Mesenchymal stem cell (in vitro differentiated cells and primary cell): ENCODE data around the gene DMAP1.

Source experiments
- DNase-seq: peaks from one replicate; pipeline ENCODE4 v3.0.0-alpha.2; 2013
- H2AFZ ChIP-seq: one replicate; pipeline ENCODE4 v1.6.1; 2013; ENCODE audit warnings: low read depth, mild to moderate bottlenecking, control low read depth, inconsistent platforms, low read length, moderate library complexity
- H2AK5ac ChIP-seq: 2 replicates; pipeline ENCODE4 v1.6.1; 2013; ENCODE audit warnings: low read length, moderate library complexity, mild to moderate bottlenecking, inconsistent platforms; ENCODE audit not compliant: severe bottlenecking
- H2BK120ac ChIP-seq: one replicate; pipeline ENCODE4 v1.6.1; 2013; ENCODE audit warnings: low read depth, mild to moderate bottlenecking, inconsistent platforms, low read length, moderate library complexity
- H2BK12ac ChIP-seq, 2 experiments: one replicate each; pipeline ENCODE4 v1.6.1; 2013; ENCODE audit warnings: inconsistent platforms in 2 of 2, low read length in 2 of 2, mild to moderate bottlenecking in 2 of 2, moderate library complexity in 2 of 2, control low read depth in 1 of 2
- H2BK15ac ChIP-seq: one replicate; pipeline ENCODE4 v1.6.1; 2013; ENCODE audit warnings: mild to moderate bottlenecking, low read depth, inconsistent platforms; ENCODE audit not compliant: poor library complexity, severe bottlenecking
- H2BK5ac ChIP-seq: 2 replicates; pipeline ENCODE4 v1.6.1; 2013; ENCODE audit warnings: low read depth, mild to moderate bottlenecking, low read length, control low read depth, inconsistent platforms; ENCODE audit not compliant: poor library complexity, severe bottlenecking
- H3K14ac ChIP-seq, 2 experiments: one replicate each; pipeline ENCODE4 v1.6.1; 2013; ENCODE audit warnings: inconsistent platforms in 2 of 2, low read length in 2 of 2, control low read depth in 1 of 2, mild to moderate bottlenecking in 1 of 2, moderate library complexity in 1 of 2
- H3K18ac ChIP-seq, 2 experiments: one replicate each; pipeline ENCODE4 v1.6.1; 2013; ENCODE audit warnings: inconsistent platforms in 2 of 2, low read length in 2 of 2, control low read depth in 1 of 2, low read depth in 1 of 2, mild to moderate bottlenecking in 1 of 2
- H3K23ac ChIP-seq, 2 experiments: one replicate each; pipeline ENCODE4 v1.6.1; 2013; ENCODE audit warnings: inconsistent platforms in 2 of 2, low read length in 2 of 2, mild to moderate bottlenecking in 2 of 2, moderate library complexity in 2 of 2, control low read depth in 1 of 2
- H3K27ac ChIP-seq: 2 replicates; pipeline ENCODE4 v1.5.1; 2013; ENCODE audit warnings: mild to moderate bottlenecking, moderate library complexity, low read length, control low read depth, inconsistent platforms; ENCODE audit not compliant: poor library complexity, severe bottlenecking
- H3K27me3 ChIP-seq, 2 experiments: 2 replicates each; pipeline versions ENCODE4 v1.6.1 to v1.7.0; 2013; ENCODE audit warnings: low read length in 2 of 2, mild to moderate bottlenecking in 2 of 2, moderate library complexity in 2 of 2, control low read depth in 1 of 2, inconsistent platforms in 1 of 2; ENCODE audit not compliant: control insufficient read depth in 1 of 2, insufficient read depth in 1 of 2
- H3K36me3 ChIP-seq, 2 experiments: 2 replicates each; pipeline versions ENCODE4 v1.6.1 to v1.7.0; 2013; ENCODE audit warnings: low read length in 2 of 2, control low read depth in 1 of 2, inconsistent platforms in 1 of 2, low read depth in 1 of 2, mild to moderate bottlenecking in 1 of 2; ENCODE audit not compliant: insufficient read depth in 2 of 2, control insufficient read depth in 1 of 2
- H3K4ac ChIP-seq, 2 experiments: one replicate each; pipeline ENCODE4 v1.6.1; 2013; ENCODE audit warnings: inconsistent platforms in 2 of 2, low read length in 2 of 2, mild to moderate bottlenecking in 2 of 2, moderate library complexity in 2 of 2, control low read depth in 1 of 2, low read depth in 1 of 2
- H3K4me1 ChIP-seq: 2 replicates; pipeline ENCODE4 v1.6.1; 2013; ENCODE audit warnings: low read depth, low read length, control low read depth; ENCODE audit not compliant: control insufficient read depth, insufficient read depth
- H3K4me2 ChIP-seq: 2 replicates; pipeline ENCODE4 v1.6.1; 2013; ENCODE audit warnings: low read length, mild to moderate bottlenecking, inconsistent platforms; ENCODE audit not compliant: poor library complexity, severe bottlenecking
- H3K4me3 ChIP-seq, 2 experiments: 2 replicates each; pipeline versions ENCODE4 v1.5.1 to v1.7.0; 2013; ENCODE audit warnings: low read length in 2 of 2, mild to moderate bottlenecking in 2 of 2, control low read depth in 1 of 2, low read depth in 1 of 2; ENCODE audit not compliant: insufficient read depth in 1 of 2
- H3K79me1 ChIP-seq: replicated peaks from 2 replicates; pipeline ENCODE4 v1.6.1; 2013; ENCODE audit warnings: mild to moderate bottlenecking, control low read depth, low read length, inconsistent platforms; ENCODE audit not compliant: poor library complexity, severe bottlenecking
- H3K9ac ChIP-seq: 2 replicates; pipeline ENCODE4 v1.7.0; 2013; ENCODE audit warnings: mild to moderate bottlenecking, low read length, moderate library complexity
- H3K9me3 ChIP-seq: 2 replicates; pipeline ENCODE4 v1.7.0; 2013; ENCODE audit warnings: mild to moderate bottlenecking, low read length; ENCODE audit not compliant: control insufficient read depth
- H4K8ac ChIP-seq: one replicate; pipeline ENCODE4 v1.6.1; 2013; ENCODE audit warnings: inconsistent platforms, mild to moderate bottlenecking, low read length, moderate library complexity
- H4K91ac ChIP-seq: one replicate; pipeline ENCODE4 v1.6.1; 2013; ENCODE audit warnings: mild to moderate bottlenecking, low read length, inconsistent platforms
- WGBS: methylation state at CpG from one replicate; pipeline ENCODE4 v1.1.7; 2013; ENCODE audit warnings: mixed read lengths; 5-methylcytosine and 5-hydroxymethylcytosine counted together

Gene DMAP1

DNA sequence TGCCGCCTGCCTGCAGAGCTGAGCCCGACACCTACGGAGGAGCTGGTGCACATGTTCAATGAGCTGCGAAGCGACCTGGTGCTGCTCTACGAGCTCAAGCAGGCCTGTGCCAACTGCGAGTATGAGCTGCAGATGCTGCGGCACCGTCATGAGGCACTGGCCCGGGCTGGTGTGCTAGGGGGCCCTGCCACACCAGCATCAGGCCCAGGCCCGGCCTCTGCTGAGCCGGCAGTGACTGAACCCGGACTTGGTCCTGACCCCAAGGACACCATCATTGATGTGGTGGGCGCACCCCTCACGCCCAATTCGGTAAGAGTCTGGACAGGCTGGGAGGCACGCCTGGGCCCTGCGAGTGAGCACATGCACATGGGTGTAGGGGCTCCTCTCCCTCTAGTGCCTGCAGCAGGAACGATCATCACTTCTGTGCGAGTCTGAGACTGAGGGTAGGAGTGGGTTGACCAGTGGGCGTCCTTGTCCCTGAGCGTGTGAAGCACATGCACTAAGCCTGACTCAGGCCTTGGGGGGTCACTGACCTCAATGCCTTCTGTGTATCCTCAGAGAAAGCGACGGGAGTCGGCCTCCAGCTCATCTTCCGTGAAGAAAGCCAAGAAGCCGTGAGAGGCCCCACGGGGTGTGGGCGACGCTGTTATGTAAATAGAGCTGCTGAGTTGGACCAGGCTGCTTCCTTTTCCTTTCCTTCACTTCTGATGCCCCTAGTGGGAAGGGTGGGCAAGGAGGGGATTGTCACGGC, 6.9 kb downstream of the DMAP1 start:
- Histone ChIP-seq H3K14ac (no peak overlapping the region), H3K23ac (no peak overlapping the region), H2AFZ (no peak overlapping the region), H3K27ac (no peak overlapping the region), H2BK5ac (no peak overlapping the region), H2BK12ac (peak overlapping the region in 1 of 2 experiments; percentile 7), H3K27me3 (no peaks in the 10 kb centered on the region), H3K4me3 (no peak overlapping the region), H3K4me1 (peaks cover 26% of the 10 kb centered on the region), H2BK15ac (no peak overlapping the region), H4K8ac (peak overlapping the region; percentile 62), H3K4me2 (no peak overlapping the region), H3K9ac (no peak overlapping the region), H3K18ac (peak overlapping the region in 1 of 2 experiments; percentile 7), H3K36me3 (peaks cover 67 to 74% of the 10 kb centered on the region in 2 experiments), H3K79me1 (peaks cover 15% of the 10 kb centered on the region), H3K9me3 (no peaks in the 10 kb centered on the region), H4K91ac (no peak overlapping the region), H2BK120ac (no peak overlapping the region), H2AK5ac (no peak overlapping the region), H3K4ac (no peak overlapping the region)
- WGBS = 72% methylated on average over 26 of the region's 31 CpGs
- DNase-seq = peak; percentile 92

- 96% methylated on average over 9 of the region's 10 CpGs for WGBS
- Histone ChIP-seq H3K9ac (no peak overlapping the region), H3K4me2 (no peak overlapping the region)
Observed at GRCh38 chr1:44220755-44221154, 7.5 kb downstream of the DMAP1 start.

GRCh38 chr1:44221769-44222168, 8.5 kb downstream of the DMAP1 start:
- peaks cover 56 to 58% of the 10 kb centered on the region in 2 experiments for H3K36me3 ChIP-seq
- H3K18ac ChIP-seq = no peak overlapping the region
- H3K9ac ChIP-seq = no peak overlapping the region
- no peak overlapping the region for H3K14ac ChIP-seq
- H3K27ac ChIP-seq = no peak overlapping the region
- no peak overlapping the region for H4K91ac ChIP-seq
- H3K79me1 ChIP-seq = peaks cover 8% of the 10 kb centered on the region
- WGBS = 97% methylated on average over 23 of the region's 23 CpGs
- H3K4me3 ChIP-seq = no peak overlapping the region
- H3K9me3 ChIP-seq = no peaks in the 10 kb centered on the region
- H4K8ac ChIP-seq = no peak overlapping the region
- H2BK12ac ChIP-seq = peak overlapping the region in 1 of 2 experiments; percentile 32
- no peak overlapping the region for H3K4me2 ChIP-seq
- no peak overlapping the region for H2BK120ac ChIP-seq
- H3K4me1 ChIP-seq = peaks cover 26% of the 10 kb centered on the region
- no peak for DNase-seq
- H2BK5ac ChIP-seq = no peak overlapping the region
- H3K23ac ChIP-seq = no peak overlapping the region
- H2AFZ ChIP-seq = no peak overlapping the region
- no peak overlapping the region for H2BK15ac ChIP-seq
- H3K27me3 ChIP-seq = no peaks in the 10 kb centered on the region
- no peak overlapping the region for H2AK5ac ChIP-seq
- no peak overlapping the region for H3K4ac ChIP-seq

More at GRCh38 chr1:44220755-44221154, 7.5 kb downstream of the DMAP1 start:
- Histone ChIP-seq H3K27me3 (no peaks in the 10 kb centered on the region), H3K36me3 (peaks cover 61 to 68% of the 10 kb centered on the region in 2 experiments), H4K8ac (no peak overlapping the region), H3K27ac (peak overlapping the region; percentile 17), H2BK120ac (no peak overlapping the region), H2BK5ac (no peak overlapping the region), H2AK5ac (no peak overlapping the region), H2BK15ac (no peak overlapping the region), H3K9me3 (no peaks in the 10 kb centered on the region), H2AFZ (no peak overlapping the region), H3K4ac (peak overlapping the region in 1 of 2 experiments; percentile 13), H3K14ac (peak overlapping the region in 1 of 2 experiments; percentile 71), H3K79me1 (peaks cover 13% of the 10 kb centered on the region), H3K4me1 (peaks cover 26% of the 10 kb centered on the region), H3K18ac (peak overlapping the region in 1 of 2 experiments; percentile 46), H3K23ac (no peak overlapping the region), H3K4me3 (no peak overlapping the region), H4K91ac (peak overlapping the region; percentile 35), H2BK12ac (peak overlapping the region in 1 of 2 experiments; percentile 27)
- DNase-seq = no peak

DNA sequence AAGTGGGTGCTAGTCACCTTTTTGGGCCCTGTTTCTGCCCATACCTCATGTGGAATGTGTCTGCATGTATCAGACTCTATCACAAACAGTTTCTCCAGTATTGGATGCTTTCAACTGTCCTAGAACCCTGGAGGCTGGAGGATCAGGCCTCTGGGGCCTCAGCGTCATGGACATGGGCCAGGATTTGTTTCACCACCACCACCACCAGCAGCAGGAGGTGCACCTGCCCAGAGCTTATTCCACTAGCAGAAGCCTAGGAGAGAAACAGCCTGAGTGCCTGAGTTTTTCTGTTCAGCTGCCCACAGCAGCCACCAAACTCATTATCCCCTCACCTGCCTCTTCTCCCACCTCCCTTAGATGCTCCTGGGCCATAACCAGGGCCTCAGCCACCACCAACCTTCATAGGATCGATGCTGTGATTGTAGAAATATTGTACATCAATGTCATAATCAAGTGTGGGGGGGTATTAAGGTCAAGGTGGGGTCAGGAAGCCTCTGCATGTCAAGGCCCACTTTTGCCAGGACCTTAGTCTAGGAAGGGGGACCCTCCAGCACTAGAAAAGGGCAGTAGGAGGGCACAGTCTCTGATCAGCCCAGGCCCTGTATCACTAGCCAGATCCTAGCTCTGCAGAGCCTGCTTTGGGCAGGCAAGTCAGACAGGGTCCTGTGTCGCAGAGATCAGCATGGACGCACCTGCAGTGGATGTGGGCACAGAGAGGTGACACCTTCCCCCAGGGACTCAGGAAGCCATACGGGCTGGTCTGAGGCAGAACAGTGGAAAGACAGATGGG, 9.3 kb downstream of the DMAP1 start:
- Histone ChIP-seq H3K4ac (no peak overlapping the region), H3K36me3 (peaks cover 51 to 58% of the 10 kb centered on the region in 2 experiments), H2BK15ac (no peak overlapping the region), H2BK5ac (no peak overlapping the region), H3K4me2 (no peak overlapping the region), H3K4me3 (no peak overlapping the region), H3K27me3 (no peaks in the 10 kb centered on the region), H2AK5ac (no peak overlapping the region), H3K23ac (no peak overlapping the region), H3K18ac (no peak overlapping the region), H2BK120ac (no peak overlapping the region), H4K91ac (no peak overlapping the region), H2BK12ac (no peak overlapping the region), H3K9ac (no peak overlapping the region), H3K9me3 (no peaks in the 10 kb centered on the region), H3K14ac (no peak overlapping the region), H4K8ac (peak overlapping the region; percentile 0), H3K4me1 (peaks cover 26% of the 10 kb centered on the region), H3K27ac (no peak overlapping the region), H3K79me1 (peaks cover 5% of the 10 kb centered on the region), H2AFZ (no peak overlapping the region)
- 94% methylated on average over 5 of the region's 5 CpGs for WGBS
- DNase-seq = no peak
